ENCODE measurements around the gene AGPS.
A peak's percentile ranks its signal among the peaks of the same experiment; 100 is the strongest.

Gene AGPS

GRCh38 chr2:177397481-177398289 lies 5.1 kb downstream of the AGPS start:
- TF ChIP-seq, protein P1, sequence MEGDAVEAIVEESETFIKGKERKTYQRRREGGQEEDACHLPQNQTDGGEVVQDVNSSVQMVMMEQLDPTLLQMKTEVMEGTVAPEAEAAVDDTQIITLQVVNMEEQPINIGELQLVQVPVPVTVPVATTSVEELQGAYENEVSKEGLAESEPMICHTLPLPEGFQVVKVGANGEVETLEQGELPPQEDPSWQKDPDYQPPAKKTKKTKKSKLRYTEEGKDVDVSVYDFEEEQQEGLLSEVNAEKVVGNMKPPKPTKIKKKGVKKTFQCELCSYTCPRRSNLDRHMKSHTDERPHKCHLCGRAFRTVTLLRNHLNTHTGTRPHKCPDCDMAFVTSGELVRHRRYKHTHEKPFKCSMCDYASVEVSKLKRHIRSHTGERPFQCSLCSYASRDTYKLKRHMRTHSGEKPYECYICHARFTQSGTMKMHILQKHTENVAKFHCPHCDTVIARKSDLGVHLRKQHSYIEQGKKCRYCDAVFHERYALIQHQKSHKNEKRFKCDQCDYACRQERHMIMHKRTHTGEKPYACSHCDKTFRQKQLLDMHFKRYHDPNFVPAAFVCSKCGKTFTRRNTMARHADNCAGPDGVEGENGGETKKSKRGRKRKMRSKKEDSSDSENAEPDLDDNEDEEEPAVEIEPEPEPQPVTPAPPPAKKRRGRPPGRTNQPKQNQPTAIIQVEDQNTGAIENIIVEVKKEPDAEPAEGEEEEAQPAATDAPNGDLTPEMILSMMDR (IDR thresholded peaks at IDR 0.05; ENCODE audit: low read depth, low read length, missing control alignments): no peak
- DNase-seq (ENCODE audit: extremely low read depth, low read depth): peak; percentile 71
- H3K4me3 ChIP-seq (replicated peaks; ENCODE audit: low read depth, low read length): no peak overlapping the region

DNA sequence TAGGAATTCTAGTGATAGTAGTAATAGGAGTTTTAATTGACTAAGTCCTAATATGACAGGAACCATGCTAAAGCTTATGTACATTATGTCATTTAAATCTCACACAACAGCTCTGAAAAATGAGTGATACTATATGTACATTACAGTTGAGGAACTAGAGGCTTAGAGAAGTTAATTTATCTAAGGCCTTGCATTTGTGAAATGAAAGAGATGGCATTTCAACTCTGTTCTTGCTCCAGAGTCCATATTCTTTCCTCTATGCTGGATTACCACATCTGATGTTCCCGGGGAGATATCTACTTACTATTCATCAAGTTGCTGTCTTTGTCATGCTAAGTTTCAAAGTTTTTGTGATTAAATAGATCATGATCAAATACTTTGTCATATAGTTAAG lies 5.7 kb downstream of the AGPS start:
- TF ChIP-seq, protein P1 (IDR thresholded peaks at IDR 0.05; ENCODE audit: low read depth, low read length, missing control alignments): no peak
- H3K4me3 ChIP-seq (replicated peaks; ENCODE audit: low read depth, low read length): no peak overlapping the region
- DNase-seq (ENCODE audit: extremely low read depth, low read depth): no peak

- TF ChIP-seq, protein P1 (IDR thresholded peaks at IDR 0.05; ENCODE audit: low read depth, low read length, missing control alignments): no peak
- no peak overlapping the region for H3K4me3 ChIP-seq (replicated peaks; ENCODE audit: low read depth, low read length)
Observed at GRCh38 chr2:177398791-177399190, 6.2 kb downstream of the AGPS start.

DNA sequence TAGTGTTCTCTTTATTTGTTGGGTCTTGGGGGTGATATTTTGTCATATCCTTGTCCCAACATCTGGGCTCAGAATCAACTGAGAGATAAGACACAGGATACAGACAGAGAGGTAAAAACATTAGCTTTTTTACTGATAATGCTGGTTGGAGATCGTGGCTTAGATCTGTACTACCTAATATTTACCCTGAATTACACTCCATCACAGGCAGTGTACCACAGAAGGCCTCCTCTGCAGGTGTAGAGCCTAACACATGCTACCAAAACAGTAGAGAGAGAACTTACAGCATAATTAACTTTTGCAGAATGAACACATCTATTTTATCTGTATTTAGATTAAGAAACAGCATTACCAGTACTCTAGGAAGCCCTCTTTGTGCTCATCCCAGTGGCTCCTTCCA lies 6.8 kb downstream of the AGPS start:
- no peak for DNase-seq (ENCODE audit: extremely low read depth, low read depth)
- no peak overlapping the region for H3K4me3 ChIP-seq (replicated peaks; ENCODE audit: low read depth, low read length)
- TF ChIP-seq, protein P1 (IDR thresholded peaks at IDR 0.05; ENCODE audit: low read depth, low read length, missing control alignments): no peak

More at GRCh38 chr2:177398791-177399190, 6.2 kb downstream of the AGPS start:
- no peak for DNase-seq (ENCODE audit: extremely low read depth, low read depth)

GRCh38 chr2:177400337-177400923 lies 7.9 kb downstream of the AGPS start:
- no peak overlapping the region for H3K4me3 ChIP-seq (replicated peaks; ENCODE audit: low read depth, low read length)
- DNase-seq (ENCODE audit: extremely low read depth, low read depth): no peak
- TF ChIP-seq, protein P1 (IDR thresholded peaks at IDR 0.05; ENCODE audit: low read depth, low read length, missing control alignments): no peak

DNA sequence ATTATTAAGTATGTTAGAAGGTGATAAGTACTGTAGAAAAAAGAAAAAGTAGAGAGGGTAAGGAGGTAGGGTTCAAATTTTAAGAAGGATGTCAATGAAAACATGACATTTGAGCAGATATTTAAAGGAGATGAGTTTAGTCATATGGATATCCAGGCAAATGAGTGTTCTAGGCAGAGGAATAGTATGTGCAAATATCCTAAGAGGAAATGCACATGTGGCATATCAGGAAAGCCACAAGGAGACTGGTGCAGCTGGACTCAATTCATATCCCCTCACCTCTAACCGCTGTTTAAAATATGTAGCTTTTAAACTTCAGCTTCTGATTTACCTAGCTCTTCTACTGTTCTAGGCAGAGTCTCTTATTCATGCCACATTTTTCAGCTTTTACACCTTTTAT lies 9.5 kb downstream of the AGPS start:
- no peak for DNase-seq (ENCODE audit: extremely low read depth, low read depth)
- TF ChIP-seq, protein P1 (IDR thresholded peaks at IDR 0.05; ENCODE audit: low read depth, low read length, missing control alignments): no peak
- no peak overlapping the region for H3K4me3 ChIP-seq (replicated peaks; ENCODE audit: low read depth, low read length)
